NCI-H1930 (cell line): ENCODE data around the gene MYZAP.

Experiments used
- DNase-seq, 2 experiments: peaks; one replicate each; lab custom pipeline; 2025; lab: John Stamatoyannopoulos, UW

MYZAP gene, protein sequence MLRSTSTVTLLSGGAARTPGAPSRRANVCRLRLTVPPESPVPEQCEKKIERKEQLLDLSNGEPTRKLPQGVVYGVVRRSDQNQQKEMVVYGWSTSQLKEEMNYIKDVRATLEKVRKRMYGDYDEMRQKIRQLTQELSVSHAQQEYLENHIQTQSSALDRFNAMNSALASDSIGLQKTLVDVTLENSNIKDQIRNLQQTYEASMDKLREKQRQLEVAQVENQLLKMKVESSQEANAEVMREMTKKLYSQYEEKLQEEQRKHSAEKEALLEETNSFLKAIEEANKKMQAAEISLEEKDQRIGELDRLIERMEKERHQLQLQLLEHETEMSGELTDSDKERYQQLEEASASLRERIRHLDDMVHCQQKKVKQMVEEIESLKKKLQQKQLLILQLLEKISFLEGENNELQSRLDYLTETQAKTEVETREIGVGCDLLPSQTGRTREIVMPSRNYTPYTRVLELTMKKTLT

GRCh38 chr15:57591822-57592367, at the start of gene MYZAP:
Gene MYZAP (plus strand): TSS chr15:57591904. CDS start chr15:57592035, 131 bp downstream.
- DNase-seq: no peak

GRCh38 chr15:57542505-57542817, 49.2 kb upstream of the MYZAP start:
- DNase-seq: no peak

DNA sequence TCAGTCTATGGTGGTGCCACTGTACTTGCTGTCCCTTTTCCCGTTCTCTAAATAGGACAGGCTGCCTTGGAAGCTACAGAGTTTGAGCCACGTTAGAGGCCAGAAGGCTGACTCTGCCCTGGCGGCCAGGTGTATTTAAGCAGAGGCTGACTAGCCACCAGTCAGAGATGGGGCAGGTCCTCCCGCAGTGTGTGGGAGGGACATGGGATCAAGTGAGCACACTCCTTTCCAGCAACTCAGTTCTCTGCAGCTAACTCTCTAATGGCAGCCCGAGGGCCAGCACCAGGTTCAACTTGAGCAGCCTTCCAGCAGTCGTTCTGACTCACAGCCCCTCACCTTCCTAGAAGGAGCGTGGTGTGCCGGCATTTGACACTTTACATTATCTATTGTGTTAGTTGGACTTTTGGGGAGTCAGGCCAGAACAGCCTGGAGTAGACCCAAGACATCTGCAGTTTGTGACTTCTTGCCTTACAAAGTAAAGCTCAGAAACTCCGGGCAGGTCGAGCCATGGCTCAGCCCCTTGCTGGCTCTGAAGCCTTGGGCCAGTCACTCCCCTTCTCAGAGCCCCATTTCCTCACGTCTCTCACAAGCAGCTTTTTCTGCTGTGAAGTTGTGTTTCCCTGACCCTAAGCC, 46.7 kb upstream of the MYZAP start:
- DNase-seq: no peak

DNA sequence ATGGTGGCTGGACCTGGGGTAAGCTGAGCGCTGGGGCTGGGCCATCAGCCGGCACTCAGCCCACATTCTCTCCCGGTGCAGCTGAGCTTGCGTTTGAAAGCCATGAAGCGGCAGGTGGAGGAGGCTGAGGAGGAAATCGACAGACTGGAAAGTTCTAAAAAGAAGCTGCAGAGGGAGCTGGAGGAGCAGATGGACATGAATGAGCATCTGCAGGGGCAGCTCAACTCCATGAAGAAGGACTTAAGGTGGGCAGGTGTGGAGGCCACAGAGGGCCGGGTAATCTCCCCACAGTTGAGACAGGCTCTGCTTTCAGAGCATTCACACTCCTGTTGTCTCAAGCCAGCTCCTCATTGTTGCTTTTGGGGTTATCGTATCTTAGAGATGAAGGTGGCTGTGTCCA, 45.7 kb upstream of the MYZAP start:
- DNase-seq: no peak

GRCh38 chr15:57547243-57547755, 44.4 kb upstream of the MYZAP start:
- DNase-seq: no peak

GRCh38 chr15:57548351-57548750, 43.4 kb upstream of the MYZAP start:
- no peak for DNase-seq

- DNase-seq: no peak
These were observed 42.9 kb upstream of the MYZAP start for GRCh38 chr15:57548835-57549234.

- no peak for DNase-seq
These were observed 41.8 kb upstream of the MYZAP start for GRCh38 chr15:57549935-57550334.

DNA sequence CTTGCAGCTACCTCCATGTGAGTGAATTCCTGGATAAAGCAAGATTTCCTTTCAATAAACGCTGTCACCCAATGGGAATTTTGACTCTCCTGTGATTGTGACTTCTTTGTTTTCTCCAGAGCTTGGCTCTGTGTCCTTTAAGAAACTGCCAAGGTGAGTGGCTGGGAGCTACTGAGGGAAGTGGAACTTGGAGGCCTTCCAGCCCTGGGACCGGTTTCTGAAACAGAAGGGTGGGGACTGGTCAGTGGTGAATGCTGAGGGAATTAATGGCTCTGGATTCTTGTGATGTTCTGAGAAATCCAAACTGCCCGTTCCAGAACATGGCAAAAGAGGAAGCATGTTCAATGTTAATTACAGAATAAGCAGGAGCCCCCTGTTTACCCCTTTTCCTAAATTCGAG, 41.1 kb upstream of the MYZAP start:
- no peak for DNase-seq

DNA sequence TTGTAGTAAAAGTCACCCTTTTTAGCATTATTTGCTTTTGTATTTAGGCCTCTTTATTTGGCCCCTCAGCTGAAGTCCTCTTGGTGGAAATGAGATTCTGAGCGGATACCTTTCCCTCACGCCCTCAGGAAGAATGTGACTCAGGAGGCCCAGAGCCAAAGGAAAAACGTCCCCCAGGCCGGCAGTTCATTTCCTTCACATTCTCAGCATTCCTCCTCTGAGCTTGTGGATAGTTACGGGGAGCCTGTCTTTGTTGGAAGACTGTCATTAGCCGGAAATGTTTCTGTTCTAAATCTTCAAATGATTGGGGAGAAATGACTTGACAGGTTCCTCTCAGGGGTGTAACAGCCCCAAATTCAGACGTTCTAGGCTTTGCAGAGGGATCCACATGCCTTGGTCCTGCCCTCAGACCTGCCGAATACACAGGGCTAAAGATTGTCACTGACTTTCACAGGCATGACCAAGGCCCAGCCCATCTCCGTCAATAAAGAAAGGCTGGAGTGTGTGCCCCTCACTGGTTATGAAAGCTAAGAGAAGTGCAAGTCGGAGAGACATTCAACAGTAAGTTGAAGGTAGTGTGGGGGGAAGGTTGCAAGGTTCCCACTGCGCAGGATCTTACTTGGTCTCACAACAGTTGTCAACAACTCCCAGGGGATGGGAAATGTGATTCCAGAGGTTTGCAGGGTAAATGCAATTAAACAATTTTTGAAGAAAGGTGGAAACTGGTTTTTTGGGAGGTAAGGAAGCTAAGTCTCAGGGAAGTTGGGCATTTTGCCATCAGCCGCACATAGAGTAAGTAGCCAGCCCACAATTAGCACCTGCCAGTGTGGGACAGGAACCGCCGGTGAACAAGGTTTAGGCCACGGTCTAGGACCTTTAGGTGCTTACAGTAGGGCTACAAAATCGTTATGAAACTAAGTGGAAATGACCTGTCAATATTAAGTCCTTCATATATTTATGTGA, 39.7 kb upstream of the MYZAP start:
- DNase-seq: no peak

DNA sequence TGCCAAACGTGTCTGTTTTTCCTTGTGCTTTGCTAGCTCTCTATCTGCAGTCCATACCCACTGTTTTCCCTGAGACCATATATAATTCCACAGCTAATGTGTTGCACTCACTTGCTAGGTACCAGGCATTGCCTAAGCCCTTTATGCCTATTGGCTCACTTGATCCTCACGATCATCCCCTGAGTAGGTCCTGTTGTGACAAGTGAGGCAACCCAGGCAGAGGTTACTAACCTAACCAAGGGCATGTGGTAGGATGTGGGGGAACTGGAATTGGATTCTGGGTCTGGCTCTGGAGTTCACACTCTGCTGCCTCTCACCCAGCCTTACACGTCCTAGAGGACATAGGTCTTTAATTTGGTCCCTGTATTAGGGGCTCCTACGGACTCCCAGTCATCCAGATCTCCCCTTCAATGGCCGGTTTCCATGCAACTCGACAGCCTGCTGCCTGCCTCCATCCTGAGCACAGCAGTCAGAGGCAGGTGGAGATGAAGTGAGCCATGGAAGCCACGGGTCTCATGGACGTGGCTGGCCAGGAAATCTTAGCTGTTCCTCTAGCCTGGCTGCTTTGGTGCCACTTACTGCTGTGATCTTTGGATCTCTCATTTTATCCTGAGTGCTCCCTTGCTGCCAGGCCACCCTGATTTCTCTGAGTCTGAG, 38.9 kb upstream of the MYZAP start:
- DNase-seq: no peak

GRCh38 chr15:57553526-57553925, 38.2 kb upstream of the MYZAP start:
- DNase-seq: no peak

DNA sequence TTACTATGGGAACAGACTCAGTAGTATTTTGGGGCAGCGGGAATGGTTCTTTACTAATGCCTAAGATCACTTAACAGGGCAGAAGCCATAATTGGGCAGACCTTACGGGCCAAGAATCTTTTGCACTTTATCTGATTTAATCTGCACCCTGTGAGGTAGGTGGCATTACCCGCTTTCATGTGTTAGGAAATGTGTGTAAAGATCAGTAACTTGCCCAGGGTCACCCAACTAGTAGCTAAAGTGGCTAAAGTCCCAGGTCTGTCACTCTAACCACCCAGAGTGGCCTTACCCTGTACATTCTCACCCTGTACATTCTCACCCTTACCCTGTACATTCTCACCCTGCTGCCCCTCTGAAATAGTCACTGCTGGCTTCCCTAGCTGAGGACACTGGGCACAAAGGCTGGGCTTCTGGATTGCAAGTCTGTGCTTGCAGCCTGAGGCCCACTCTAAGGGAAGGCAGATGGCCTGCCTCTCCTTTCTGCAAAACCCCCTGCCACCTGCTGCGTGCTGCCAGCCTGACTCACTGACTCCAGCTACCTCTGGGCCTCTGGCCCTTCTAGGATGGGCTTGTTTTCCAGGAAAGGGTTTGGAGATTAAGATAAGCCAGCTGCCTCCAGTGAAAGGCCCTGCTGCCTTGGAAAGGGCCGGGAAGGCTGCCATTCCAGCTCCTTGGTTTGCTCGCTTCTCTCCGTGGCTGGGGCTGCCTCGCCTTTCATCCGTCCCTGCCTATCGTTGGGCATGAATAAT, 37.5 kb upstream of the MYZAP start:
- no peak for DNase-seq

DNA sequence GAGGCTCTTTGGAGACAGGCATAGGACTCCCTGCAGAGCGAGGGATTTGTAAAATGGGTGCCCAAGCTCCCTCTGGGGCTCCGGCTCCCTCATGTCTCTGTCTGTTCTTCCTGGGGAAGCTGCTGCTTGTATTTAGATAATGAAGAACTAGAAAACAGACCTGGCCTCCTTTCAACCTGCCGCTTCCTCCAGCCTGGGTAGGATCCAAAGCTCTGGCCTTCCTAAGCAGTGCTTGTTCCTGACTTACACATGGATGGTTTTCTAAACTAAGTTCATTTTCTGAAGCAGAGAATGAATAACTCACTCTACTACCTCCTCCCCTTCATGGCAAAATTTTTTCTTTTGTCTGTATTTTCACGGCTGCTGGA, 36.9 kb upstream of the MYZAP start:
- no peak for DNase-seq

GRCh38 chr15:57555270-57555669, 36.4 kb upstream of the MYZAP start:
- no peak for DNase-seq

- no peak for DNase-seq
These were observed 35.7 kb upstream of the MYZAP start for GRCh38 chr15:57556040-57556439.

- no peak for DNase-seq
These were observed 34.4 kb upstream of the MYZAP start for GRCh38 chr15:57557267-57557666.

DNA sequence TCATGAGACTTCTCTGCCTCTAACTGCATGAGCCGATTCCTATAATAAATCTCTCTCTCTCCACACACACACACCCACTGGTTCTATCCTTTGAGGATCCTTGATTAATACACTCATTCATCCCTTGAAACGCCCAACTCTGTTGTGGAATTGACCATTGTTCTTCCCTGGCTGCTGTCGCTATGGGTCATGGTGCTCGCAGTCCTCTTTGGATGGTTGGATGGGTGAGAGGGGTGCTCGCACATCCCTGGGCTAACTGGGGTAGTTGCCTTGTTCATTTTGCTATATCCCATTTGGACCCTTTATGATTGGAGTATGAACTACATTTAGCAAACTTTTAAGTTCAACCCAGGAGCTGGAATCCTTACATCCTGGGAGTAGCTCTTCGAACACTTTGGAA, 33.9 kb upstream of the MYZAP start:
- DNase-seq: no peak

DNA sequence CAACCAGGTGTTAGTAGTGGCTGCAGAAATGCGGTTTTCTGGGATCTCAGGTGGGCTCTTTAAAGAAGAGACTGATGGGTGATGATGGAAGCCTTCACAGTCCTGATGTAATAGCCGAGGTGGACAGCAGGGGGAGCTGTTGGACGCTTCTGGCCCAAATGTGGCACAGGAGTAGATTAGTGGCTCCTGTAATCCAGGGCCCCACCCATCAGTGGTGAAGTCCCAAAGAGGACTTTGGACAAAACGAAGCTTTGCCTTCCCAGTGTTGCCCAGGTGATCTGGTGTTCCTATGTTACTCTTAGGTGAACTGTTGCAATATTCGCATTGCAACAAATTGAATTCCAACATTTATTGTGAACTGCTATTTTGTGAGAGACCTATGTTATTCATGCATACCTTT, 31.8 kb upstream of the MYZAP start:
- peak in 1 of 2 experiments; percentile 4 for DNase-seq

- peak; percentile 15 to 43 for DNase-seq
These were observed 30.5 kb upstream of the MYZAP start for GRCh38 chr15:57561041-57561711.
